H9 (cell line): ENCODE results near the gene PCCA. TPM values are rescaled to one million over a fixed set of nuclear protein-coding genes. Genes with fewer than 3 reads are reported as not detected.

Experiments
- DNase-seq: peaks from one replicate; pipeline ENCODE4 v3.0.0-alpha.2; 2017
- H2AFZ ChIP-seq: one replicate; pipeline ENCODE4 v1.6.1; 2013; ENCODE audit warnings: mild to moderate bottlenecking, low read length, control low read depth, moderate library complexity
- H2AK5ac ChIP-seq: 2 replicates; pipeline ENCODE4 v1.6.1; 2013; ENCODE audit warnings: low read length, control low read depth, mixed read lengths; ENCODE audit not compliant: insufficient read length
- H2BK120ac ChIP-seq: one replicate; pipeline ENCODE4 v1.6.1; 2013; ENCODE audit warnings: low read depth, mild to moderate bottlenecking, low read length, control low read depth, inconsistent platforms; ENCODE audit not compliant: poor library complexity, severe bottlenecking
- H2BK12ac ChIP-seq: 2 replicates; pipeline ENCODE4 v1.6.1; 2013; ENCODE audit warnings: low read length, control low read depth, mixed read lengths, low read depth; ENCODE audit not compliant: insufficient read length
- H2BK15ac ChIP-seq: 2 replicates; pipeline ENCODE4 v1.6.1; 2013; ENCODE audit warnings: low read depth, low read length, control low read depth
- H2BK20ac ChIP-seq: one replicate; pipeline ENCODE4 v1.6.1; 2013; ENCODE audit warnings: low read depth, mild to moderate bottlenecking, low read length, control low read depth, inconsistent platforms; ENCODE audit not compliant: poor library complexity, severe bottlenecking
- H2BK5ac ChIP-seq: 2 replicates; pipeline ENCODE4 v1.6.1; 2013; ENCODE audit warnings: low read length, control low read depth, mixed read lengths; ENCODE audit not compliant: insufficient read length
- H3K14ac ChIP-seq: 2 replicates; pipeline ENCODE4 v1.6.1; 2013; ENCODE audit warnings: low read length, control low read depth; ENCODE audit not compliant: insufficient read depth
- H3K18ac ChIP-seq: 2 replicates; pipeline ENCODE4 v1.6.1; 2013; ENCODE audit warnings: low read depth, mild to moderate bottlenecking, mixed read lengths, low read length, control low read depth; ENCODE audit not compliant: insufficient read length
- H3K23ac ChIP-seq: 2 replicates; pipeline ENCODE4 v1.6.1; 2013; ENCODE audit warnings: low read length, control low read depth, mixed read lengths, low read depth; ENCODE audit not compliant: insufficient read length
- H3K23me2 ChIP-seq: 2 replicates; pipeline ENCODE4 v1.6.1; 2013; ENCODE audit warnings: low read depth, mild to moderate bottlenecking, mixed read lengths, low read length, control low read depth; ENCODE audit not compliant: insufficient read length, poor library complexity, severe bottlenecking
- H3K27ac ChIP-seq: 2 replicates; pipeline ENCODE4 v1.5.1; 2013; ENCODE audit warnings: low read length, control low read depth, mixed read lengths, low read depth; ENCODE audit not compliant: insufficient read length
- H3K27me3 ChIP-seq: 2 replicates; pipeline ENCODE4 v1.6.1; 2013; ENCODE audit warnings: low read length, control low read depth, inconsistent platforms; ENCODE audit not compliant: insufficient read depth
- H3K4ac ChIP-seq: 2 replicates; pipeline ENCODE4 v1.6.1; 2013; ENCODE audit warnings: low read depth, mild to moderate bottlenecking, control low read depth, inconsistent platforms, low read length, moderate library complexity
- H3K4me1 ChIP-seq: 2 replicates; pipeline ENCODE4 v1.6.1; 2013; ENCODE audit warnings: low read length, control low read depth, inconsistent platforms; ENCODE audit not compliant: insufficient read depth
- H3K4me2 ChIP-seq: 2 replicates; pipeline ENCODE4 v1.6.1; 2013; ENCODE audit warnings: low read length, control low read depth, mixed read lengths; ENCODE audit not compliant: insufficient read length, insufficient read depth
- H3K56ac ChIP-seq: 2 replicates; pipeline ENCODE4 v1.6.1; 2013; ENCODE audit warnings: low read depth, mild to moderate bottlenecking, mixed read lengths, low read length, control low read depth; ENCODE audit not compliant: insufficient read length
- H3K79me1 ChIP-seq: 2 replicates; pipeline ENCODE4 v1.6.1; 2013; ENCODE audit warnings: low read depth, mild to moderate bottlenecking, moderate library complexity, low read length, control low read depth, inconsistent platforms; ENCODE audit not compliant: insufficient read depth, poor library complexity, severe bottlenecking
- H3K79me2 ChIP-seq: 2 replicates; pipeline ENCODE4 v1.6.1; 2013; ENCODE audit warnings: low read length, control low read depth, inconsistent platforms; ENCODE audit not compliant: insufficient read depth
- H3K9ac ChIP-seq: 2 replicates; pipeline ENCODE4 v1.6.1; 2013; ENCODE audit warnings: low read length, control low read depth, mixed read lengths; ENCODE audit not compliant: insufficient read length; ENCODE audit errors: extremely low read depth
- H3K9me3 ChIP-seq: one replicate; pipeline ENCODE4 v1.6.1; 2013; ENCODE audit warnings: low read depth, low read length, inconsistent platforms; ENCODE audit not compliant: control insufficient read depth
- H3T11ph ChIP-seq: one replicate; pipeline ENCODE4 v1.6.1; 2013; ENCODE audit warnings: mild to moderate bottlenecking, low read length, control low read depth, inconsistent platforms
- H4K20me1 ChIP-seq: one replicate; pipeline ENCODE4 v1.6.1; 2013; ENCODE audit not compliant: control insufficient read depth, insufficient read length, insufficient read depth
- H4K5ac ChIP-seq: 2 replicates; pipeline ENCODE4 v1.6.1; 2013; ENCODE audit warnings: low read depth, mild to moderate bottlenecking, mixed read lengths, low read length, control low read depth; ENCODE audit not compliant: insufficient read length
- H4K8ac ChIP-seq: replicated peaks from 2 replicates; pipeline ENCODE4 v1.6.1; 2013; ENCODE audit warnings: low read length, control low read depth, mixed read lengths, low read depth; ENCODE audit not compliant: insufficient read length
- H4K91ac ChIP-seq: 2 replicates; pipeline ENCODE4 v1.6.1; 2013; ENCODE audit warnings: low read depth, mild to moderate bottlenecking, moderate library complexity, mixed read lengths, low read length, control low read depth; ENCODE audit not compliant: insufficient read length
- H3K27ac Mint-ChIP-seq, 3 experiments: 2 replicates in 2 of 3; 3 replicates in 1 of 3; pipeline ENCODE4 v1.8.0; 2020 to 2021; ENCODE audit warnings: mixed read lengths in 3 of 3, mild to moderate bottlenecking in 1 of 3, moderate library complexity in 1 of 3
- H3K27me3 Mint-ChIP-seq: 2 replicates; pipeline ENCODE4 v1.8.0; 2021; ENCODE audit warnings: low read depth, mild to moderate bottlenecking, moderate library complexity, mixed read lengths
- H3K36me3 Mint-ChIP-seq, 3 experiments: 2 replicates in 2 of 3; 3 replicates in 1 of 3; pipeline ENCODE4 v1.8.0; 2020 to 2021; ENCODE audit warnings: low read depth in 3 of 3, mixed read lengths in 3 of 3; ENCODE audit not compliant: insufficient read depth in 1 of 3
- H3K4me1 Mint-ChIP-seq, 2 experiments: 2 replicates each; pipeline ENCODE4 v1.8.0; 2020; ENCODE audit warnings: mixed read lengths in 2 of 2
- H3K4me3 Mint-ChIP-seq, 2 experiments: 2 replicates in 1 of 2; 3 replicates in 1 of 2; pipeline ENCODE4 v1.8.0; 2020 to 2021; ENCODE audit warnings: mild to moderate bottlenecking in 2 of 2, mixed read lengths in 2 of 2, moderate library complexity in 1 of 2
- H3K9me3 Mint-ChIP-seq, 2 experiments: 2 replicates in 1 of 2; 3 replicates in 1 of 2; pipeline ENCODE4 v1.8.0; 2020; ENCODE audit warnings: mild to moderate bottlenecking in 2 of 2, mixed read lengths in 2 of 2, moderate library complexity in 1 of 2
- WGBS: extraction: QIAGEN DNeasy Blood & Tissue Kit; methylation state at CpG from one replicate; pipeline ENCODE4 v1.1.7; 2013; ENCODE audit warnings: missing lambda C conversion rate, low lambda C conversion rate, mixed read lengths; ENCODE audit not compliant: insufficient read length; ENCODE audit errors: extremely low coverage; 5-methylcytosine and 5-hydroxymethylcytosine counted together
- total RNA-seq: library from RNA; stranded (reverse); gene quantifications from 2 replicates; pipeline ENCODE4 v1.2.1, GENCODE V29; 2021
- TF ChIP-seq, protein P1 (sequence below): fragments of 200-600 bp; sonication (generic); conservative IDR thresholded peaks from 3 replicates; pipeline ENCODE4 v1.8.0; 2021; ENCODE audit warnings: antibody characterized with exemption, mild to moderate bottlenecking

The PCCA gene
- total RNA-seq, 1 experiment from 2014 or later, result 56.5 TPM

DNA sequence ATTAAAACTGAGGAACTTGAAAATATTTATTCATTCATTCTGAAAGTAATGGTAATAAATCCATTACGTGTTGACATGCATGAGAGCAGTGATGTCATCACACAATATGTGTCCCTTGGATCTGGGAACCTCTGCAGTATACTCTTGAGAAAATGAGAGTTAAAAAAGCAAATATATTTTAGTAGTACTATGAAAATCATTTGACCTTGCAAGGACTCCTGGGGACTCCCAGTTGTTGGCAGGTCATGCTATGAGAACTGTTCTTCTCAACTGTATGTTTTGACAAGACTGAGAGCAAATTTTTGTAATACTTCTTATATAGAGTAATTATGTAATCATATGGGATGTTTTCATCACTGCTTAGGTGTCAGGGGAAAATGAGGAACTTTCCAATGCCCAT lies 249.4 kb downstream of the PCCA start:
- Histone ChIP-seq H3K23ac (no peak overlapping the region), H2BK12ac (no peak overlapping the region), H3K4me2 (no peak overlapping the region), H4K20me1 (no peaks in the 10 kb centered on the region), H3K79me1 (no peaks in the 10 kb centered on the region), H3K9ac (no peak overlapping the region), H2BK120ac (no peak overlapping the region), H2BK5ac (no peak overlapping the region), H3K27me3 (no peaks in the 10 kb centered on the region), H2AK5ac (no peak overlapping the region), H3K4ac (no peak overlapping the region), H4K5ac (no peak overlapping the region), H4K8ac (no peak overlapping the region), H3K4me1 (no peaks in the 10 kb centered on the region; the same call in 1 of the 2 replicates), H3K23me2 (no peaks in the 10 kb centered on the region), H3K56ac (no peak overlapping the region), H4K91ac (no peak overlapping the region), H3K18ac (no peak overlapping the region), H3K14ac (no peak overlapping the region), H3T11ph (no peak overlapping the region), H3K79me2 (no peaks in the 10 kb centered on the region), H2AFZ (no peak overlapping the region), H2BK15ac (no peak overlapping the region), H2BK20ac (no peak overlapping the region), H3K27ac (no peak overlapping the region), H3K9me3 (no peaks in the 10 kb centered on the region)
- Mint-ChIP-seq H3K27me3 (no peaks in the 10 kb centered on the region), H3K9me3 (peaks cover 3 to 5% of the 10 kb centered on the region in 2 experiments; a peak in 3 of 5 replicates), H3K36me3 (peaks cover 30 to 47% (median 39%) of the 10 kb centered on the region in 3 experiments), H3K27ac (no peak overlapping the region), H3K4me3 (no peak overlapping the region), H3K4me1 (peaks cover 7 to 8% of the 10 kb centered on the region in 2 experiments)
- TF ChIP-seq, protein P1, sequence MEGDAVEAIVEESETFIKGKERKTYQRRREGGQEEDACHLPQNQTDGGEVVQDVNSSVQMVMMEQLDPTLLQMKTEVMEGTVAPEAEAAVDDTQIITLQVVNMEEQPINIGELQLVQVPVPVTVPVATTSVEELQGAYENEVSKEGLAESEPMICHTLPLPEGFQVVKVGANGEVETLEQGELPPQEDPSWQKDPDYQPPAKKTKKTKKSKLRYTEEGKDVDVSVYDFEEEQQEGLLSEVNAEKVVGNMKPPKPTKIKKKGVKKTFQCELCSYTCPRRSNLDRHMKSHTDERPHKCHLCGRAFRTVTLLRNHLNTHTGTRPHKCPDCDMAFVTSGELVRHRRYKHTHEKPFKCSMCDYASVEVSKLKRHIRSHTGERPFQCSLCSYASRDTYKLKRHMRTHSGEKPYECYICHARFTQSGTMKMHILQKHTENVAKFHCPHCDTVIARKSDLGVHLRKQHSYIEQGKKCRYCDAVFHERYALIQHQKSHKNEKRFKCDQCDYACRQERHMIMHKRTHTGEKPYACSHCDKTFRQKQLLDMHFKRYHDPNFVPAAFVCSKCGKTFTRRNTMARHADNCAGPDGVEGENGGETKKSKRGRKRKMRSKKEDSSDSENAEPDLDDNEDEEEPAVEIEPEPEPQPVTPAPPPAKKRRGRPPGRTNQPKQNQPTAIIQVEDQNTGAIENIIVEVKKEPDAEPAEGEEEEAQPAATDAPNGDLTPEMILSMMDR, result no peak
- WGBS, result no CpG with 5 or more reads among the region's 1 CpG
- DNase-seq, result no peak
